Activated naive CD8-positive, alpha-beta T cell treated with anti-CD3 and anti-CD28 coated beads, Interleukin-2, amount 50 U/mL, for 24 hours (primary cell): ENCODE measurements around the gene REEP2.
A peak's percentile ranks its signal among the peaks of the same experiment; 100 is the strongest.

ENCODE experiments used
- ATAC-seq: fragments of 150-1000 bp; cut with Tn5 transposase; one replicate; pipeline ENCODE4 v1.10.0; 2021
- DNase-seq: peaks from one replicate; pipeline ENCODE4 v3.0.0; 2021
- H3K27ac Mint-ChIP-seq: one replicate; pipeline ENCODE4 v1.8.0; 2021; ENCODE audit warnings: mild to moderate bottlenecking, mixed read lengths
- H3K27me3 Mint-ChIP-seq: one replicate; pipeline ENCODE4 v1.8.0; 2021; ENCODE audit warnings: mixed read lengths
- H3K36me3 Mint-ChIP-seq: one replicate; pipeline ENCODE4 v1.8.0; 2021; ENCODE audit warnings: low read depth, mixed read lengths
- H3K4me1 Mint-ChIP-seq: one replicate; pipeline ENCODE4 v1.8.0; 2021; ENCODE audit warnings: mixed read lengths
- H3K4me3 Mint-ChIP-seq: one replicate; pipeline ENCODE4 v1.8.0; 2021; ENCODE audit warnings: mild to moderate bottlenecking, moderate library complexity, mixed read lengths
- H3K9me3 Mint-ChIP-seq: one replicate; pipeline ENCODE4 v1.8.0; 2021; ENCODE audit warnings: mixed read lengths

REEP2 gene

GRCh38 chr5:138490648-138491283 lies 51.9 kb downstream of the REEP2 start:
- Mint-ChIP-seq H3K27ac (no peak overlapping the region), H3K27me3 (peaks cover 31% of the 10 kb centered on the region), H3K4me3 (no peak overlapping the region), H3K36me3 (no peaks in the 10 kb centered on the region), H3K4me1 (peaks cover 13% of the 10 kb centered on the region), H3K9me3 (no peaks in the 10 kb centered on the region)
- ATAC-seq (no peak), DNase-seq (no peak)

- Mint-ChIP-seq H3K9me3 (no peaks in the 10 kb centered on the region), H3K4me3 (no peak overlapping the region), H3K27me3 (peaks cover 31% of the 10 kb centered on the region), H3K36me3 (no peaks in the 10 kb centered on the region), H3K4me1 (peaks cover 13% of the 10 kb centered on the region), H3K27ac (no peak overlapping the region)
- DNase-seq (no peak), ATAC-seq (no peak)
Observed at GRCh38 chr5:138491284-138491648, 52.4 kb downstream of the REEP2 start.

GRCh38 chr5:138491669-138492559 lies 53.1 kb downstream of the REEP2 start:
- peaks cover 27% of the 10 kb centered on the region for H3K27me3 Mint-ChIP-seq
- H3K36me3 Mint-ChIP-seq: no peaks in the 10 kb centered on the region
- peak; percentile 83 for DNase-seq
- peak overlapping the region; percentile 85 for H3K4me3 Mint-ChIP-seq
- H3K27ac Mint-ChIP-seq: peak overlapping the region; percentile 85
- peaks cover 13% of the 10 kb centered on the region for H3K4me1 Mint-ChIP-seq
- H3K9me3 Mint-ChIP-seq: no peaks in the 10 kb centered on the region
- peak; percentile 98 for ATAC-seq

- Mint-ChIP-seq H3K4me1 (peaks cover 13% of the 10 kb centered on the region), H3K9me3 (no peaks in the 10 kb centered on the region), H3K27me3 (peaks cover 27% of the 10 kb centered on the region), H3K4me3 (peak overlapping the region; percentile 85), H3K36me3 (no peaks in the 10 kb centered on the region), H3K27ac (peak overlapping the region; percentile 85)
- ATAC-seq (peak; percentile 1), DNase-seq (no peak)
Observed at GRCh38 chr5:138492560-138493045, 53.7 kb downstream of the REEP2 start.

- Mint-ChIP-seq H3K4me1 (peaks cover 13% of the 10 kb centered on the region), H3K9me3 (no peaks in the 10 kb centered on the region), H3K36me3 (no peaks in the 10 kb centered on the region), H3K4me3 (no peak overlapping the region), H3K27ac (no peak overlapping the region), H3K27me3 (peaks cover 16% of the 10 kb centered on the region)
- DNase-seq: no peak
- ATAC-seq: no peak
Observed at GRCh38 chr5:138495351-138495750, 56.5 kb downstream of the REEP2 start.
